BJ (cell line): ENCODE measurements around the gene ZNF346. TPM values are rescaled to one million over a fixed set of nuclear protein-coding genes. Genes with fewer than 3 reads are reported as not detected.

Experiments
- CTCF ChIA-PET: fragments of 350-600 bp; formaldehyde crosslinking; extraction: SDS; loops from one replicate; lab custom pipeline; 2021; ENCODE audit warnings: antibody characterized with exemption, inconsistent platforms; lab: Yijun Ruan, JAX
- POLR2A ChIA-PET: fragments of 300-600 bp; sonication (Branson Sonifier 250); formaldehyde crosslinking; extraction: SDS; loops from one replicate; lab custom pipeline; 2021; ENCODE audit warnings: antibody characterized with exemption; lab: Charles Lee
- DNase-seq: peaks from one replicate; pipeline ENCODE4 v3.0.0-alpha.2; 2011; ENCODE audit warnings: low read depth
- H3K27me3 ChIP-seq: 2 replicates; pipeline ENCODE4 v1.6.0; 2011; ENCODE audit warnings: low read length; ENCODE audit not compliant: control insufficient read depth, insufficient read depth
- H3K36me3 ChIP-seq: 2 replicates; pipeline ENCODE4 v1.5.1; 2011; ENCODE audit warnings: low read length; ENCODE audit not compliant: control insufficient read depth, insufficient read depth
- H3K4me3 ChIP-seq: 2 replicates; pipeline ENCODE4 v1.5.1; 2011; ENCODE audit warnings: low read depth, mild to moderate bottlenecking, control low read depth, low read length
- CTCF ChIP-seq: IDR thresholded peaks from 2 replicates; pipeline ENCODE4 v1.5.1; 2011; ENCODE audit warnings: low read depth, mild to moderate bottlenecking, control low read depth, inconsistent platforms, low read length, moderate library complexity; ENCODE audit not compliant: insufficient read depth
- polyA plus RNA-seq: library from polyadenylated mRNA; depleted of rRNA; stranded (reverse); fragments of >200 nt; gene quantifications from 2 replicates; pipeline ENCODE4 v1.2.3, GENCODE V29; 2011

The ZNF346 gene
- polyA plus RNA-seq, 1 experiment, result 16.8 TPM

GRCh38 chr5:177024559-177024958 lies 2.1 kb downstream of the ZNF346 start:
- no peak for TF ChIP-seq CTCF
- no peak for DNase-seq
- Histone ChIP-seq H3K4me3 (no peak overlapping the region), H3K27me3 (no peaks in the 10 kb centered on the region), H3K36me3 (no peaks in the 10 kb centered on the region)
- POLR2A ChIA-PET, result no interaction called here
- CTCF ChIA-PET, result interaction anchor here (1.9 kb wide), 1 partner anchor 18 kb away, joined by 4 read pairs; the partner anchor contains the start of gene UIMC1

GRCh38 chr5:177025101-177025601 lies 2.7 kb downstream of the ZNF346 start:
- TF ChIP-seq CTCF, result no peak
- CTCF ChIA-PET, result interaction anchor here (1.9 kb wide), 1 partner anchor 19 kb away, joined by 4 read pairs; the partner anchor contains the start of gene UIMC1
- H3K27me3 ChIP-seq, result no peaks in the 10 kb centered on the region
- H3K36me3 ChIP-seq, result no peaks in the 10 kb centered on the region
- H3K4me3 ChIP-seq, result no peak overlapping the region
- POLR2A ChIA-PET, result no interaction called here
- DNase-seq, result no peak

- CTCF ChIA-PET, result interaction anchor here (0.6 kb wide), 1 partner anchor 10 kb away, joined by 4 read pairs; no protein-coding TSS in a partner anchor
- POLR2A ChIA-PET, result no interaction called here
- H3K36me3 ChIP-seq, result no peaks in the 10 kb centered on the region
- no peak overlapping the region for H3K4me3 ChIP-seq
- DNase-seq, result no peak
- TF ChIP-seq CTCF, result no peak
- H3K27me3 ChIP-seq, result no peaks in the 10 kb centered on the region
These were observed 5.2 kb downstream of the ZNF346 start for GRCh38 chr5:177027665-177028064.

- POLR2A ChIA-PET, result no interaction called here
- CTCF ChIA-PET, result no interaction called here
- TF ChIP-seq CTCF, result no peak
These were observed 7.0 kb downstream of the ZNF346 start for GRCh38 chr5:177029498-177029897.

GRCh38 chr5:177035976-177036375 lies 13.5 kb downstream of the ZNF346 start:
- TF ChIP-seq CTCF, result no peak
- DNase-seq, result no peak
- Histone ChIP-seq H3K36me3 (peaks cover 2% of the 10 kb centered on the region; the same call in 1 of the 2 replicates), H3K27me3 (no peaks in the 10 kb centered on the region), H3K4me3 (no peak overlapping the region)
- CTCF ChIA-PET, result no interaction called here
- POLR2A ChIA-PET, result no interaction called here

More at GRCh38 chr5:177029498-177029897, 7.0 kb downstream of the ZNF346 start:
- Histone ChIP-seq H3K4me3 (no peak overlapping the region), H3K27me3 (no peaks in the 10 kb centered on the region), H3K36me3 (peaks cover 2% of the 10 kb centered on the region; the same call in 1 of the 2 replicates)
- DNase-seq, result no peak
